ENCODE measurements around the gene WSB2.

The WSB2 gene

GRCh38 chr12:117986705-117987469 is 74.1 kb downstream of the WSB2 start:
- no peak for DNase-seq

DNA sequence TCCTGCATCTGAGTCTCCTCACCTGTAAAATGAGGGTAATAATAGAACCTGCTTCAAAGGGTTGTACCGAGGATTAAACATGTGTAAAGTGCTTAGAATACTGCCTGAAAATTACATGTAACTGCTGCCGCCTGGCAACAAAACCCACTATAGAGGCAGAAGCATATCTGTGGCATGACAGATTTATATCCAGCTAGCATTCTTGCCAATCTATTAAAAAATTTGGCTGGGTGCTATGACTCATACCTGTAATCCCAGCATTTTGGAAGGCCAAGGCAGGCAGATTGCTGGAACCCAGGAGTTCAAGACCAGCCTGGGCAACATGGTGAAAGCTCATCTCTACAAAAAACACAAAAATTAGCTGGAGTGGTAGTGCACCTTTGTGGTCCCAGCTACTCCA is 75.8 kb downstream of the WSB2 start:
- no peak for DNase-seq

Data from activated CD4-positive, alpha-beta T cell treated with anti-CD3 and anti-CD28 coated beads, Interleukin-2, Interleukin-6, amounts not matched to agents 100 ng/mL and 50 ng/mL, durations not matched to agents 16 hours and 8 hours (primary cell).